ENCODE results near the gene LPCAT1.

The LPCAT1 gene

DNA sequence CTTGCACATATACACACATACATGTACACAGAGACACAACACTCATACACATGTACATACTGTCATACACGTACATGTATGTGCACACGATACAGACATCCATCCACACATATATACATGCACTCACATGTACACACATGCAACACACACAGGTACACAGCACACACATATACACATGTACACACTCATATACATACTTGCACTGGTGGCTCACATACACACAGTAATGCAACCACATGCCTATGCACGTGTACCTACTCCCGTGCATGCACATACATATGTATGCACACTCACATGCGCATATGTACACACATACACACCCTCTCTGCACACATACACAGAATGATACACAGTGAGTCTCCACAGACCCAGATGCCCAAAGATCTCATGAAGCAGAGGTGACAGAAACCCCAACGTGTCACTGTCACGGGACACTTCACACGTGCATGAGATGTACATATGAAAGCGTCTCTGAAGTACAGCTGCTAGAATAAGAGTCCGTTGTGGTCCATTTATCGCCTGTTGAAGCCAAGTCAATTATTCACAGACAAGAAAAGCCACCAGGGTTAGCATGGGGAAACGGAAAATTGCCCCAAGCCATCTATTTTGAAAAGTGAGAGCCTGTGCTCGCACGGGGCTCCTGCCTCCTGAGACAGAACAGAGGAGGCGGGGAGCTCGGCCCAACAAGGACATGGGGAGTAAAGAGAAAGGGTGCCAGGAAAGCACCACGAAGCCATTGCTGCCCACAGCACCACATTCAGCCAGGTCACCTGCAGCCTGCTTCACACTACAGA, 24.9 kb downstream of the LPCAT1 start:
- peaks cover 100% of the 10 kb centered on the region for H4K20me1 ChIP-seq
- H3K4me1 ChIP-seq: peaks cover 98% of the 10 kb centered on the region
- no peaks in the 10 kb centered on the region for H3K27me3 ChIP-seq
- H3K4me3 ChIP-seq: no peak overlapping the region
- H3K36me3 ChIP-seq: peaks cover 46% of the 10 kb centered on the region
- no peaks in the 10 kb centered on the region for H3K9me3 ChIP-seq
- no peak overlapping the region for H3K27ac ChIP-seq
- peak overlapping the region; percentile 52 for H3K4me2 ChIP-seq
- no peak overlapping the region; the same call in 1 of the 2 replicates for H3K9ac ChIP-seq
- TF ChIP-seq Cebpa-rat (IDR thresholded peaks at IDR 0.05): no peak

- H3K4me2 ChIP-seq: peak overlapping the region; percentile 85
- no peaks in the 10 kb centered on the region for H3K27me3 ChIP-seq
- no peak overlapping the region for H3K27ac ChIP-seq
- no peaks in the 10 kb centered on the region for H3K9me3 ChIP-seq
- H3K36me3 ChIP-seq: peaks cover 54% of the 10 kb centered on the region
- H3K4me3 ChIP-seq: no peak overlapping the region
- H3K4me1 ChIP-seq: peaks cover 98% of the 10 kb centered on the region
- TF ChIP-seq Cebpa-rat (IDR thresholded peaks at IDR 0.05): no peak
- H3K9ac ChIP-seq: no peak overlapping the region
- peaks cover 100% of the 10 kb centered on the region for H4K20me1 ChIP-seq
Measured at GRCh38 chr5:1497795-1498622, 25.8 kb downstream of the LPCAT1 start.

DNA sequence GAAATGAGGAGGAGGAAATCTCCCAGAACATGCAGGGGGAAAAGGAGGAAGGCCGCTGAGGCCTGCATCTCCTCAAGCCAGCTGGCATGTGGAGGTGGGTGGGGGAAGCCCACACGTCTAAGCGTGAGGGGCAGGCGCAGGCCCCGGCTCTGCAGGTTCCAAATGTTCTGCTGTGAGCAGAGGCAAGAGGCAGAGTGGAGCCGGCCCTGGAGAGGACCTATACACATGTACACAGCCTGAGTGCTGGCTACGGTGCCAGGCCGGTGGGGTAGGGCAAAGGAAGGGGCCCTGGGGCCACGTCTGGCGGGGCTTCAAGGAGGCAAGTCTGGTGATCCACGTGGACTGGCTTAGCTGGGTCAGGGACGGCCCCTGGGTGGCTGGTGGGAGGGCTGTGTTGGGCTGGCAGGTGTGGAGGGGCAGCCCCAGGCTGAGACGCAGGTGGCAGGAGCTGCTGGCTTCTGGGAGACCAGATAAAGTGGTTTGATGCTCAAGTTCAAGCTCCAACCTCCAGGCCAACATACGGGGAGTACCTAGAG, 26.4 kb downstream of the LPCAT1 start:
- peaks cover 61% of the 10 kb centered on the region for H3K36me3 ChIP-seq
- no peak for TF ChIP-seq Cebpa-rat (IDR thresholded peaks at IDR 0.05)
- no peaks in the 10 kb centered on the region for H3K9me3 ChIP-seq
- H3K27ac ChIP-seq: no peak overlapping the region
- no peaks in the 10 kb centered on the region for H3K27me3 ChIP-seq
- peaks cover 100% of the 10 kb centered on the region for H4K20me1 ChIP-seq
- H3K4me1 ChIP-seq: peaks cover 98% of the 10 kb centered on the region
- peak overlapping the region; percentile 85 for H3K4me2 ChIP-seq
- H3K9ac ChIP-seq: no peak overlapping the region
- H3K4me3 ChIP-seq: no peak overlapping the region

- no peak for TF ChIP-seq Cebpa-rat (IDR thresholded peaks at IDR 0.05)
- peaks cover 88% of the 10 kb centered on the region for H3K4me1 ChIP-seq
- no peaks in the 10 kb centered on the region for H3K27me3 ChIP-seq
- no peak overlapping the region for H3K9ac ChIP-seq
- H3K27ac ChIP-seq: peak overlapping the region; percentile 10; the same call in 1 of the 2 replicates
- peaks cover 65% of the 10 kb centered on the region for H3K36me3 ChIP-seq
- no peaks in the 10 kb centered on the region for H3K9me3 ChIP-seq
- H3K4me2 ChIP-seq: peak overlapping the region; percentile 85
- H3K4me3 ChIP-seq: peak overlapping the region; percentile 30; the same call in 1 of the 2 replicates
- peaks cover 100% of the 10 kb centered on the region for H4K20me1 ChIP-seq
Measured at GRCh38 chr5:1495525-1495897, 28.2 kb downstream of the LPCAT1 start.

DNA sequence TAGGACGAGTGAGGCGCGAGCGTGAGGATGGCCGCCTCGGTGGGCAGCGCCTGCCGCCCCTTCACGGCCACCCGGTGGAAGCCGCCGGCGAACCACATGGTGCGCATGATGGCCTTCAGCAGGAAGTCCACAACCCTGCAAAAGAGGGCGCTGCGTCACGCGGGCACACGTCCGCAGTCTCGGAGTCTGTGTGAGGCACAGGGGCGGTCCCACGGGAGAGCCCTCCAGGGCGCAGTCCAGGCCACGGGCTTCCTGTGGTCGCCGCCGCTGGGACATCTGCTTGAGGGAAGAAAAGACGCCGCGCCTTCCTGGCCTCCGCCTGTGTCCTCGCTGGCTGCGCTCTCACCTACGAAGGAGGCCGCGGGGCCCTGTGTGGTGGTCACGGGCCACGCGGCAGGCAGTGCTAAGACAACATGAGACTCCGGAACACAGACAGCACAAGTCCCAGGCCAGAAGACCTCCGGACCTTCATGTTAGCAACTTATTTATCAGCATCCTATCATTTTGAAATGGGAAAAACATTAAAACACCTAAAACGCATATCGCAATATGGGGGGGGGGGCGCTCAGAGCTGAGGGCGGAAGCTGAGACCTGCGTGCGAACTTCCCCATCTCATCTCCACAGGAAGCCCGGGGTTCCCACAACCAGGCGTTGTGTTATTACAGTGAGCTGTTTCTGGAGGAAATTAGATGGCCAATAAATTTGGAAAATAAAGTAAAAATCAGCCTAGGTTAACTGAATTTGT, 28.8 kb downstream of the LPCAT1 start:
- Histone ChIP-seq H3K27ac (peak overlapping the region; percentile 28), H3K4me3 (peak overlapping the region; percentile 30; the same call in 1 of the 2 replicates), H4K20me1 (peaks cover 100% of the 10 kb centered on the region), H3K36me3 (peaks cover 65% of the 10 kb centered on the region), H3K4me1 (peaks cover 88% of the 10 kb centered on the region), H3K27me3 (no peaks in the 10 kb centered on the region), H3K9me3 (no peaks in the 10 kb centered on the region), H3K9ac (no peak overlapping the region), H3K4me2 (peak overlapping the region; percentile 85)
- TF ChIP-seq Cebpa-rat (IDR thresholded peaks at IDR 0.05): no peak

DNA sequence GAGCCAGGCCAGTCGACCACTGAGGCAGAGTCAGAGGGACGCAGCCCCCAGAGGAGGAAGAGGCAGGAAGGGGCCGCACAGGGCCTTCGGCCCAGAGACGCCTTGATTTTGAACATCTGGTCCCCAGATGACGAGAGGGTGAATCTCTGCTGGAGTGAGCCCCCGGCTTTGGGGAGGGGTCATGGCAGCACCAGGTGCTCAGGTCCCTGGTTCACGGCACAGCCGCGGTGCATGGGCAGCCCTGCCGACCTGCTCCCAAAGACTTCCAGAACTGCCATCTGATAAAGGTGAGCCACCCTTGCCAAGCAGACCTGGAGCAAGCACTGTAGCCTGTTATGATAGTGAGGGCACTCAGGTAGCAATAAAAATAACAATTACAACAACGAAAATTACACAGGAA, 29.8 kb downstream of the LPCAT1 start:
- TF ChIP-seq Cebpa-rat (IDR thresholded peaks at IDR 0.05): no peak

DNA sequence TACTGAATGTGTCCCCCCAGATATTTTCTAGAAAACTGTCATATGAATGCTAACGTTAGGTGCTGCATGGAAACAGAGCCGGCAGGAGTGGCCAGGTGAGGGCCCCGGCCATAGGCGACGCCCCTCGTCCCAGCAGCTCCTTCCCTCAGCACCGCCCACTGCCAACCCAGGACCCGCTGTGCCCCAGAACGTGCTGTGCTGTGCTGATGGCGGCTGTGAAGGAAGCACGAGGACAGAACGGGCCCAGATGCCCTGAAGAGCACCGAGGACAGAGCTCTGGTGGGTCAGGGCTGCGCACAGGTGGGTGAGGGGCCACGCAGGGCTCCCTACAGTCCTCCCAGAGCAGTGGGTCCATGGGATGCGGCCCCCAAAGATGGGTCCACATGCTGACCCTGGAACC, 30.3 kb downstream of the LPCAT1 start:
- Histone ChIP-seq H4K20me1 (peaks cover 100% of the 10 kb centered on the region), H3K4me2 (peak overlapping the region; percentile 85), H3K9me3 (no peaks in the 10 kb centered on the region), H3K27me3 (no peaks in the 10 kb centered on the region), H3K4me3 (no peak overlapping the region), H3K4me1 (peaks cover 86% of the 10 kb centered on the region), H3K36me3 (peaks cover 75% of the 10 kb centered on the region), H3K27ac (no peak overlapping the region), H3K9ac (no peak overlapping the region)
- no peak for TF ChIP-seq Cebpa-rat (IDR thresholded peaks at IDR 0.05)

More for the DNA sequence above, 29.8 kb downstream of the LPCAT1 start:
- H3K9ac ChIP-seq: no peak overlapping the region
- H3K4me2 ChIP-seq: peak overlapping the region; percentile 85
- H3K9me3 ChIP-seq: no peaks in the 10 kb centered on the region
- H4K20me1 ChIP-seq: peaks cover 100% of the 10 kb centered on the region
- peaks cover 70% of the 10 kb centered on the region for H3K36me3 ChIP-seq
- H3K27me3 ChIP-seq: no peaks in the 10 kb centered on the region
- H3K4me1 ChIP-seq: peaks cover 86% of the 10 kb centered on the region
- no peak overlapping the region for H3K27ac ChIP-seq
- H3K4me3 ChIP-seq: no peak overlapping the region

- peaks cover 94% of the 10 kb centered on the region for H4K20me1 ChIP-seq
- no peaks in the 10 kb centered on the region for H3K9me3 ChIP-seq
- peaks cover 81% of the 10 kb centered on the region for H3K36me3 ChIP-seq
- H3K27ac ChIP-seq: no peak overlapping the region
- TF ChIP-seq Cebpa-rat (IDR thresholded peaks at IDR 0.05): no peak
- H3K27me3 ChIP-seq: no peaks in the 10 kb centered on the region
- H3K4me3 ChIP-seq: no peak overlapping the region
- H3K4me2 ChIP-seq: peak overlapping the region; percentile 85
- H3K9ac ChIP-seq: no peak overlapping the region
- H3K4me1 ChIP-seq: peaks cover 81% of the 10 kb centered on the region
Measured at GRCh38 chr5:1492757-1493156, 31.0 kb downstream of the LPCAT1 start.

DNA sequence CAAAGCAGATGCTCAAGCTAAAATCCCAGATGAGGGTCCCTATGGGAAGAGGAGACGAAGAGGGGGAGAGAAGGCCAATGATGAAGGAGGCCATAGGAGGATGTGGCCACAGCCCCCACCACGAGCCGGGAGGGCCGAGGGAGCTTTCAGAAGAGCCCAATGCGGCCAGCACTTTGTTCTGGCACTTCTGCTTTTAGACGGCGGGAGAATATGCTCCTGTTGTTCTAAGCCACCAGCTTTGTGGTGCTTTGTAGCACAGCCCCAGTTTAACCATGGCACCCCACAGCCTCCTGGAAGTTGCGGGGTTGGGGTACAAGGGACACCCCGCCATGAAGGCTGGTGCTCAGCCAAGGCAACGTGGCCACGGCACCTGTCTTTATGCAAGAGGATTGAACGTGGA, 33.4 kb downstream of the LPCAT1 start:
- H3K9ac ChIP-seq: no peak overlapping the region
- TF ChIP-seq Cebpa-rat (IDR thresholded peaks at IDR 0.05): no peak
- no peaks in the 10 kb centered on the region for H3K9me3 ChIP-seq
- peaks cover 91% of the 10 kb centered on the region for H3K36me3 ChIP-seq
- no peaks in the 10 kb centered on the region for H3K27me3 ChIP-seq
- H4K20me1 ChIP-seq: peaks cover 91% of the 10 kb centered on the region
- no peak overlapping the region; the same call in 1 of the 2 replicates for H3K4me2 ChIP-seq
- peaks cover 67% of the 10 kb centered on the region for H3K4me1 ChIP-seq
- H3K27ac ChIP-seq: no peak overlapping the region
- H3K4me3 ChIP-seq: no peak overlapping the region
